NCI-H1436 (cell line): ENCODE results near the gene LYVE1.

Experiments used
- DNase-seq: peaks from one replicate; lab custom pipeline; 2025; lab: John Stamatoyannopoulos, UW

LYVE1 gene

GRCh38 chr11:10558288-10558687 is 10.2 kb downstream of the LYVE1 start:
- DNase-seq: no peak

- DNase-seq: no peak
Observed at GRCh38 chr11:10556590-10556989, 11.9 kb downstream of the LYVE1 start.

GRCh38 chr11:10551845-10552352 is 16.6 kb downstream of the LYVE1 start:
- no peak for DNase-seq

- DNase-seq: no peak
Observed at GRCh38 chr11:10551290-10551592, 17.2 kb downstream of the LYVE1 start.

- DNase-seq: no peak
Observed at GRCh38 chr11:10550503-10551289, 17.8 kb downstream of the LYVE1 start.

GRCh38 chr11:10544491-10545465 is 23.7 kb downstream of the LYVE1 start:
- no peak for DNase-seq

- no peak for DNase-seq
Observed at GRCh38 chr11:10543782-10544181, 24.7 kb downstream of the LYVE1 start.

- no peak for DNase-seq
Observed at GRCh38 chr11:10542776-10543175, 25.7 kb downstream of the LYVE1 start.

GRCh38 chr11:10541561-10541930 is 26.9 kb downstream of the LYVE1 start:
- DNase-seq: no peak

GRCh38 chr11:10540915-10541560 is 27.4 kb downstream of the LYVE1 start, which contains the start of gene RNF141:
RNF141 (minus strand) TSS chr11:10541187; CDS start chr11:10534158, 7,029 bp downstream.
- peak; percentile 85 for DNase-seq

- DNase-seq: no peak
Observed at GRCh38 chr11:10540546-10540914, 27.9 kb downstream of the LYVE1 start.

- DNase-seq: no peak
Observed at GRCh38 chr11:10539339-10539738, 29.1 kb downstream of the LYVE1 start.

GRCh38 chr11:10538924-10539323 is 29.5 kb downstream of the LYVE1 start:
- DNase-seq: no peak

- no peak for DNase-seq
Observed at GRCh38 chr11:10537600-10537999, 30.9 kb downstream of the LYVE1 start.

GRCh38 chr11:10534316-10534715 is 34.1 kb downstream of the LYVE1 start:
- no peak for DNase-seq

- DNase-seq: no peak
Observed at GRCh38 chr11:10533323-10533722, 35.1 kb downstream of the LYVE1 start.

GRCh38 chr11:10532526-10532925 is 35.9 kb downstream of the LYVE1 start:
- no peak for DNase-seq

GRCh38 chr11:10529279-10529678 is 39.2 kb downstream of the LYVE1 start:
- DNase-seq: no peak

GRCh38 chr11:10528121-10528520 is 40.3 kb downstream of the LYVE1 start:
- DNase-seq: no peak

- DNase-seq: no peak
Observed at GRCh38 chr11:10526974-10527918, 41.2 kb downstream of the LYVE1 start.

- no peak for DNase-seq
Observed at GRCh38 chr11:10524471-10524870, 44.0 kb downstream of the LYVE1 start.
